ENCODE data around the gene CDKAL1. TPM values are rescaled to one million over a fixed set of nuclear protein-coding genes. Genes with fewer than 3 reads are reported as not detected.

The CDKAL1 gene
- total and polyA plus RNA-seq, 9 of the 15 experiments (the other 6 are each of a cell fraction or from before 2014, with no cell fraction given): 11.2 to 36.3 (median 20.1) TPM

DNA sequence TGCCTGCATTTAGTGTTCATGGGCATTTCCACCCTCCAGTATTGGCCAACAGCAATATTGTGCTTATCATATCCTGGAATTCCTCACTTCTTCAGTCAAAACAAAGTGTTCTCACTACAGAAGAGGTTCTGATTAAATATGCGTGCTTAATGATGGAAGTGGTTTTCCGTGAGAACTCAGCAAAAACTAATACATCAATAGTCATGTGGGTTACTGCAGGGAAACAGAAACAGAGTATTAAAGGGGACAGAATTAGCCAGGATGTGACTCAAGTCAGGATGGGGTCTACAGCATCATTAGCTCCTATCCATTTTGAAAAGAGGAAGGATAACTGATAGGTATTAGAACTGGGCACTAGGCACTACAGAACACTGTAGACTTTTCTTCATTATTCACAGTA is 384.6 kb downstream of the CDKAL1 start:
- DNase-seq (ENCODE audit: extremely low read depth in 1 of 4, low spot score in 3 of 4) (no peak), ATAC-seq (no peak), FAIRE-seq (no peak)
- Histone ChIP-seq H2AFZ (ENCODE audit: low read depth, low read length) (no peak overlapping the region), H4K20me1 (replicated peaks; ENCODE audit: control insufficient read depth, insufficient read depth, low read length) (no peaks in the 10 kb centered on the region), H3K79me2 (ENCODE audit: control insufficient read depth, insufficient read depth, low read length) (no peaks in the 10 kb centered on the region), H3K9me1 (ENCODE audit: control insufficient read depth, insufficient read depth, low read length) (no peaks in the 10 kb centered on the region), H3K36me3 (ENCODE audit: control insufficient read depth, insufficient read depth, low read length) (no peaks in the 10 kb centered on the region), H3K4me3 (no peak overlapping the region), H3K4me1 (replicated peaks in 1 of 2; ENCODE audit: control insufficient read depth in 2 of 2, insufficient read depth in 2 of 2, low read length in 2 of 2) (no peaks in the 10 kb centered on the region), H3K9ac (ENCODE audit: insufficient read depth in 1 of 2, low read depth in 2 of 2, low read length in 2 of 2) (no peak overlapping the region), H3K27ac (ENCODE audit: extremely low read depth, low read depth, low read length) (no peak overlapping the region), H3K4me2 (ENCODE audit: insufficient read depth, low read length) (no peak overlapping the region), H3K27me3 (ENCODE audit: control insufficient read depth in 2 of 2, insufficient read depth in 2 of 2, low read length in 2 of 2) (no peaks in the 10 kb centered on the region), H3K9me3 (replicated peaks; ENCODE audit: control insufficient read depth, insufficient read depth, low read depth, low read length) (no peaks in the 10 kb centered on the region; the same call in 1 of the 2 replicates)
- POLR2A ChIA-PET: no interaction called here
- in situ Hi-C loops (cut with MboI) (no loop called here), intact Hi-C loops (cut with micrococcal nuclease) (no loop called here)
- 79% methylated on average over 2 of the region's 2 CpGs for WGBS (ENCODE audit: insufficient coverage, low coverage, missing lambda C conversion rate)
- BruUV-seq (replicated peaks): no TSS peak
- CTCF ChIA-PET (ENCODE audit: low intra/inter-chr PET ratio): no interaction called here
- TF ChIP-seq CREB3 (tag; conservative IDR thresholded peaks at IDR 0.05; ENCODE audit: low read depth) (no peak), HNRNPUL1 (IDR thresholded peaks at IDR 0.05; ENCODE audit: low read length) (no peak), RBM17 (IDR thresholded peaks at IDR 0.05; ENCODE audit: borderline replicate concordance, low read depth, low read length) (no peak), ADNP (tag; IDR thresholded peaks at IDR 0.05) (no peak), ETV1 (tag; conservative IDR thresholded peaks at IDR 0.05; ENCODE audit: low read depth) (no peak)

Data from K562 (cell line).